HepG2 (cell line): ENCODE data around the gene WDR86. TPM values are rescaled to one million over a fixed set of nuclear protein-coding genes. Genes with fewer than 3 reads are reported as not detected.

Experiments
- ETV6 ChIP-seq: sonication (generic); formaldehyde crosslinking; conservative IDR thresholded peaks from 2 replicates; pipeline ENCODE4 v1.4.0; 2020; ENCODE audit warnings: missing genetic modification reagents
- FOXC1 ChIP-seq: sonication (generic); formaldehyde crosslinking; IDR thresholded peaks from 2 replicates; pipeline ENCODE4 v1.8.0; 2022; ENCODE audit warnings: mild to moderate bottlenecking, missing genetic modification reagents, borderline replicate concordance
- GRHL1 ChIP-seq: sonication (generic); formaldehyde crosslinking; conservative IDR thresholded peaks from 2 replicates; pipeline ENCODE4 v1.8.0; 2022; ENCODE audit warnings: missing genetic modification reagents
- MLX ChIP-seq: IDR thresholded peaks from 2 replicates; pipeline ENCODE4 v1.6.1; 2016
- MXD4 ChIP-seq: IDR thresholded peaks from 2 replicates; pipeline ENCODE4 v1.6.1; 2016; ENCODE audit warnings: mild to moderate bottlenecking, missing biosample characterization, missing genetic modification reagents
- MZF1 ChIP-seq: sonication (generic); formaldehyde crosslinking; IDR thresholded peaks from 2 replicates; pipeline ENCODE4 v1.8.1; 2023; ENCODE audit warnings: mild to moderate bottlenecking, missing genetic modification reagents, borderline replicate concordance
- PREB ChIP-seq: sonication (generic); formaldehyde crosslinking; IDR thresholded peaks from 2 replicates; pipeline ENCODE4 v1.4.0; 2020; ENCODE audit warnings: missing genetic modification reagents
- RBM22 ChIP-seq: fragments of 200-400 bp; formaldehyde crosslinking; optimal IDR thresholded peaks from 2 replicates; pipeline ENCODE3; 2017; ENCODE audit warnings: mild to moderate bottlenecking, low read length, moderate library complexity
- REXO4 ChIP-seq: sonication (generic); formaldehyde crosslinking; IDR thresholded peaks from 2 replicates; pipeline ENCODE4 v1.8.0; 2022; ENCODE audit warnings: missing genetic modification reagents, mild to moderate bottlenecking, borderline replicate concordance
- XRCC5 ChIP-seq: fragments of 200-400 bp; formaldehyde crosslinking; optimal IDR thresholded peaks from 2 replicates; pipeline ENCODE3; 2017; ENCODE audit warnings: mild to moderate bottlenecking, low read length
- ZBTB34 ChIP-seq: sonication (generic); formaldehyde crosslinking; IDR thresholded peaks from 2 replicates; pipeline ENCODE4 v1.8.0; 2022; ENCODE audit warnings: mild to moderate bottlenecking, missing genetic modification reagents
- ZNF160 ChIP-seq: sonication (generic); formaldehyde crosslinking; IDR thresholded peaks from 2 replicates; pipeline ENCODE4 v1.8.0; 2022; ENCODE audit warnings: mild to moderate bottlenecking, inconsistent platforms, missing genetic modification reagents
- ZNF207 ChIP-seq: fragments of 450-650 bp; IDR thresholded peaks from 2 replicates; pipeline ENCODE4 v1.6.1; 2016; ENCODE audit warnings: antibody characterized with exemption, borderline replicate concordance
- ZNF546 ChIP-seq: sonication (generic); formaldehyde crosslinking; conservative IDR thresholded peaks from 2 replicates; pipeline ENCODE4 v1.8.1; 2023; ENCODE audit warnings: mild to moderate bottlenecking, missing genetic modification reagents
- ZNF75D ChIP-seq: sonication (generic); formaldehyde crosslinking; IDR thresholded peaks from 2 replicates; pipeline ENCODE4 v1.8.1; 2023; ENCODE audit warnings: missing genetic modification reagents, mild to moderate bottlenecking, borderline replicate concordance
- polyA plus RNA-seq, 8 experiments: library from polyadenylated mRNA; depleted of rRNA in 3 of 8; stranded (reverse) in 7 of 8; unstranded in 1 of 8; fragments of >200 nt; fragmentation: Illumina TruSeq in 4 of 8; extraction: Trizol in 4 of 8; gene quantifications; 2 replicates each; pipeline versions ENCODE4 v1.2.1 to v1.2.3, GENCODE V29; 2011 to 2016; ENCODE audit warnings: low read depth in 4 of 8, missing spikeins in 1 of 8, mixed read lengths in 1 of 8; ENCODE audit not compliant: insufficient read depth in 1 of 8
- total RNA-seq, 5 experiments: library from RNA; depleted of rRNA; stranded (reverse); fragments of >200 nt; fragmentation: Illumina TruSeq; extraction: Trizol; gene quantifications; 2 replicates each; pipeline ENCODE4 v1.2.3, GENCODE V29; 2016; ENCODE audit warnings: low read depth in 1 of 5
- TF ChIP-seq, protein P1 (sequence below): sonication (generic); formaldehyde crosslinking; IDR thresholded peaks from 2 replicates; pipeline ENCODE4 v1.4.0; 2020; ENCODE audit warnings: missing genetic modification reagents, borderline replicate concordance
- TF ChIP-seq, protein P2 (sequence below): sonication (generic); formaldehyde crosslinking; IDR thresholded peaks from 2 replicates; pipeline ENCODE4 v1.4.0; 2020; ENCODE audit warnings: missing genetic modification reagents

Gene WDR86
- total and polyA plus RNA-seq, 2 of the 13 experiments (the other 11 are each of a cell fraction or from before 2014, with no cell fraction given), result 0.11 to 2.9 TPM

GRCh38 chr7:151339651-151340382 lies 70.0 kb downstream of the WDR86 start (continued):
- TF ChIP-seq REXO4 (CRISPR knock-in tag) (no peak), ZNF160 (CRISPR knock-in tag) (no peak), ZNF546 (CRISPR knock-in tag) (no peak), RBM22 (no peak), PREB (no peak), ZNF75D (CRISPR knock-in tag) (no peak), MXD4 (CRISPR knock-in tag) (0 out of 2 replicates have a peak, but pooled peaks have one; percentile 36), MLX (CRISPR knock-in tag) (no peak), XRCC5 (no peak), ZBTB34 (CRISPR knock-in tag) (no peak), ETV6 (CRISPR knock-in tag) (no peak), ZNF207 (no peak), MZF1 (CRISPR knock-in tag) (no peak), FOXC1 (CRISPR knock-in tag) (no peak), GRHL1 (CRISPR knock-in tag) (no peak)
- TF ChIP-seq, protein P1, sequence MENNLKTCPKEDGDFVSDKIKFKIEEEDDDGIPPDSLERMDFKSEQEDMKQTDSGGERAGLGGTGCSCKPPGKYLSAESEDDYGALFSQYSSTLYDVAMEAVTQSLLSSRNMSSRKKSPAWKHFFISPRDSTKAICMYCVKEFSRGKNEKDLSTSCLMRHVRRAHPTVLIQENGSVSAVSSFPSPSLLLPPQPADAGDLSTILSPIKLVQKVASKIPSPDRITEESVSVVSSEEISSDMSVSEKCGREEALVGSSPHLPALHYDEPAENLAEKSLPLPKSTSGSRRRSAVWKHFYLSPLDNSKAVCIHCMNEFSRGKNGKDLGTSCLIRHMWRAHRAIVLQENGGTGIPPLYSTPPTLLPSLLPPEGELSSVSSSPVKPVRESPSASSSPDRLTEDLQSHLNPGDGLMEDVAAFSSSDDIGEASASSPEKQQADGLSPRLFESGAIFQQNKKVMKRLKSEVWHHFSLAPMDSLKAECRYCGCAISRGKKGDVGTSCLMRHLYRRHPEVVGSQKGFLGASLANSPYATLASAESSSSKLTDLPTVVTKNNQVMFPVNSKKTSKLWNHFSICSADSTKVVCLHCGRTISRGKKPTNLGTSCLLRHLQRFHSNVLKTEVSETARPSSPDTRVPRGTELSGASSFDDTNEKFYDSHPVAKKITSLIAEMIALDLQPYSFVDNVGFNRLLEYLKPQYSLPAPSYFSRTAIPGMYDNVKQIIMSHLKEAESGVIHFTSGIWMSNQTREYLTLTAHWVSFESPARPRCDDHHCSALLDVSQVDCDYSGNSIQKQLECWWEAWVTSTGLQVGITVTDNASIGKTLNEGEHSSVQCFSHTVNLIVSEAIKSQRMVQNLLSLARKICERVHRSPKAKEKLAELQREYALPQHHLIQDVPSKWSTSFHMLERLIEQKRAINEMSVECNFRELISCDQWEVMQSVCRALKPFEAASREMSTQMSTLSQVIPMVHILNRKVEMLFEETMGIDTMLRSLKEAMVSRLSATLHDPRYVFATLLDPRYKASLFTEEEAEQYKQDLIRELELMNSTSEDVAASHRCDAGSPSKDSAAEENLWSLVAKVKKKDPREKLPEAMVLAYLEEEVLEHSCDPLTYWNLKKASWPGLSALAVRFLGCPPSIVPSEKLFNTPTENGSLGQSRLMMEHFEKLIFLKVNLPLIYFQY (CRISPR knock-in tag), result no peak
- TF ChIP-seq, protein P2, sequence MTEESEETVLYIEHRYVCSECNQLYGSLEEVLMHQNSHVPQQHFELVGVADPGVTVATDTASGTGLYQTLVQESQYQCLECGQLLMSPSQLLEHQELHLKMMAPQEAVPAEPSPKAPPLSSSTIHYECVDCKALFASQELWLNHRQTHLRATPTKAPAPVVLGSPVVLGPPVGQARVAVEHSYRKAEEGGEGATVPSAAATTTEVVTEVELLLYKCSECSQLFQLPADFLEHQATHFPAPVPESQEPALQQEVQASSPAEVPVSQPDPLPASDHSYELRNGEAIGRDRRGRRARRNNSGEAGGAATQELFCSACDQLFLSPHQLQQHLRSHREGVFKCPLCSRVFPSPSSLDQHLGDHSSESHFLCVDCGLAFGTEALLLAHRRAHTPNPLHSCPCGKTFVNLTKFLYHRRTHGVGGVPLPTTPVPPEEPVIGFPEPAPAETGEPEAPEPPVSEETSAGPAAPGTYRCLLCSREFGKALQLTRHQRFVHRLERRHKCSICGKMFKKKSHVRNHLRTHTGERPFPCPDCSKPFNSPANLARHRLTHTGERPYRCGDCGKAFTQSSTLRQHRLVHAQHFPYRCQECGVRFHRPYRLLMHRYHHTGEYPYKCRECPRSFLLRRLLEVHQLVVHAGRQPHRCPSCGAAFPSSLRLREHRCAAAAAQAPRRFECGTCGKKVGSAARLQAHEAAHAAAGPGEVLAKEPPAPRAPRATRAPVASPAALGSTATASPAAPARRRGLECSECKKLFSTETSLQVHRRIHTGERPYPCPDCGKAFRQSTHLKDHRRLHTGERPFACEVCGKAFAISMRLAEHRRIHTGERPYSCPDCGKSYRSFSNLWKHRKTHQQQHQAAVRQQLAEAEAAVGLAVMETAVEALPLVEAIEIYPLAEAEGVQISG, result 0 out of 2 replicates have a peak, but pooled peaks have one; percentile 14
